NCI-H748 treated with DMSO at 0.1 percent for 48 hours (cell line): ENCODE results near the gene C10orf105.

Experiments
- DNase-seq: peaks from one replicate; lab custom pipeline; 2025; lab: John Stamatoyannopoulos, UW

C10orf105 gene

DNA sequence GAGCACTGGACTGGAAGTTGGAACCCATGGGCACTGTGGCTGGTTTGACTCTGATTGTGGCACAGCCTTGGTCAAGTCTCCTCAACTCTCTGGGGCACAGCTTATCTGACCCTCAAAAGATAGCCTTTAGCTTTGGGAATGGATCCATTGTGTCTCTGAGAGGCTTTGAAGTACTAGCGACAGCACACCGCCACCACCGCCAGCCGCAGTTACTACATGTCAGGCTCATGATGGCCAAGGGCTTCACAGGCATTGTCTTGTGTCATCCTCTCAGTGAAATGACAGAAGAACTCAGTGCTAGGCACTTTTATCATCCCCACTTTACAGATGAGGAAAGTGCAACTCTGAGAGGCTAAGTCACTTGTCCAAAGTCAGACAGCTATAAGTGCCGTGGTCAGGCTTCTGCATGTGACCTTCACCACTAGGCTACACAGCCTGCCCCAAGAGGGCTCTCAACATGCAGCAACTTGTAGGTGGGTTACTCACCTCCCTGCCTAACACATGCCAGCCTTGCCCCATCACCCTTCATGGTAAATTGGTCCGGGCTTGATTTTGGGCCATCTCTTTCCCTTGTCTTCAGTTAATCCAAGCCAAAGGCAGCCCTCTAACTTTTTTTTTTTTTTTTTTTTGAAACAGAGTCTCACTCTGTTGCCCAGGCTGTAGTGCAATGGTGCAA is 44.1 kb downstream of the C10orf105 start:
- DNase-seq = no peak

DNA sequence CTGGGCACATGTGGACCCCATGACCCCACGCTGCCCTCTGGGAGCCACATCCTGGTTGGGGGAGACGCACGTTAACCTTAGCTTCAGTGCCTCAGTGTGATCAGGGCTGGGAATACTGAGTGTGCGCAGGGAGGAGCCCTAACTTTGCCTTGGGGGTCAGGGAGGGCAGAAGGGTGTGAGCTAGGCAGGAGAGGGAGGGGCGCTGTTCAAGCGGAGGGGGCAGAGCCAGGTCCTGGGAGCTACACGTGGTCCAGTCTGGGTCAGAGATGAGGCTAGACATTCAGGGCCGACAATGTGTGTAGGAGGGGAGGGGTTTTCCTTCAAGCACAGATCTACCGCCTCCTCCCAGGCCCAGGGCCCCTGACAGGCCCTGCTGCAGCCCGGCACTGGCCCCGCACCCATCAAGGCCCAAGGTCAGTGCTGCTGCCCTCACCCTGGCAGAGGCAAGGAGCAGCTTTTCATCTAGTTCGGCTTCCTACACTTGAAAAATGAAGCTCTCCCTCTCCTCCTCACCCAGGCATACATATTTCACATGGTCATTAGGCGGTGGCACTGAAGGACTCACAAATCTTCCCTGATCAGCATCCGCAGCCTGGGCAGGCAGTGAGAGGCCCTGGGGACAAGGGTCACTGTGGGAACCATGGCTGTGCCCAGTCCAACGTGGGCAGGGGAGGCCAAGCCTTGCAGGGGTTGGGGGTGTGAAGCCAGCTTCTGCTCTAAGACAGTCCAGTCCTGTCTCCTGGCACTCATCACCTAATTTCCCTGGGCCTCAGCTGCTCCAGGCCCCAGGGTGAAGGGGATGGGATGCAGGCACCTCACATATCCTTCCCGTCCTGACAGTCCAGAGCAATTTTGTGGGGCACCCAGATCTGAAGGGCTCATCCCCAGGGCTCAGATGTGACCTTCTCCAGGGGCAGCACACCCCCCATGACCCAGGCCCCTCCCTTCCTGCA is 47.3 kb downstream of the C10orf105 start:
- no peak for DNase-seq

DNA sequence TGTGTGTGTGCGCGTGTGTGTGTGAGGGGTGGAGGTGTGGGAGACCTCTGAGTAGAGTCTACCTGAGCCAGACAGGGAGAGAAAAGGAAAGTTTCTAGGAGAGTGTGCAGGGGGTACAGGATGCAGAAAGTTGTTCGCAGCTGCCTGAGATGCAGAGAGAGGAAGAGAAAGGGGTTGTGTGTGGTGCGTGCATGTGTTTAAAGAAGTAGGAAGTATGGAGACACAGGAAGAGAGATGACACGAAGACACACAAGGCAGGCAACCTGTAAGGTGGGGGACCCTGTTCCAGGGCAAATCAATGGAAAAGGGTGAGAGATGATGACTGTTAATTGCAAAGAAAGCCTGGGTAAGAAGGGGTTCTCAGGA is 52.2 kb downstream of the C10orf105 start:
- DNase-seq = no peak

DNA sequence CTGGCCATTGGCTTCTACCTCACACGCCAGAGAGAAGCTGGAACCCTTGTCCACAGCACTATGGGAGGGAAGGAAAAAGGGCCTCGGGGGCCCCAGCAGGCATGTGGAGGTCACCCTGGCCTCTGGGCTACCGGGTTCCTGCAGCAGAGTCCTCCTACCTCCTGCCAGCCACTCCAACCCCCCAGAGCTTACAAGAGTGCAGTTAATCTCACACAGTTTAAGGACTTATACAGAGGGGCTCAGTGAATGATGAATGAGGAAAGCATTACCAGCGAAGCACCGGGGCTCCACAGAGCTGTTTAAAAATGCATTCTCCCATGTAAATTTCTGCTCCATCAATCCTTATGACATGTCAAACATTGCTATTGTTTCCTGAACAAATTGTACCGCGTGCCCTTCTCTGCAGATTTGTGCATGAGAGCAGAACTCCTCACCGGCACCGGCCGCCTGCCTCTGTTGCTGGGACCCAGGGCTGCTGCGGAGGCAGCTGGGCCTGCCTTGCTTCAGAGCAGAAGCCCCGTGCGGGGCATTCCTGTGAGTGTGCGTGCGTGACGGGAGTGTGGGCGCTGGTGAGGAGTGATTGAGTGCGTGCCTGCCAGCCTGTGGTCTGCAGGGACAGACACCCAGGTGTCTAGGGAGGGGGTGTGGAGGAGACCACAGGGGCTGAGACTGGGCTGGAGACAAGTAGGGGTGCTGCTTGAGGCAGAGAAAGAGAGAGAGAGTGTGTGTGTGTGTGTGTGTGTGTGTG is 52.8 kb downstream of the C10orf105 start:
- no peak for DNase-seq

DNA sequence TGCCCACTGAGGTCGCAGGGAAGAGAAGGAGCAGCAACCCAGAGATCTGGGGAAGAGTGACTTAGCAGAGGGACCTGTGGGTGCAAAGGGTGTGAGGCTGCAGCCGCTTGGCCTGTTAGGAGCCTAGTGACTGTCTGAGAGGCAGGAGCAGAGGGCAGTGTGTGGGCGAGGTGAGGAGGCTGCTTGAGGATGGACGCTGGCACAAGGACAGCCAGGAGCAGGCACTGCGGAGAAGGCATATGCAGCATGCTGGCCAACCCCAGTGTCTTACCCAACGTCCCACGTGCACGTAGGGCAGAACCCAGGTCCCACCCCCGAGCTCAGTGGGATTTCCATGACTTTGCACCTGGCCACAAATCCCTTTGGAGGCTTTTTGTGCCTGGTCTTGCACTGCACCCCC is 54.1 kb downstream of the C10orf105 start:
- no peak for DNase-seq

DNA sequence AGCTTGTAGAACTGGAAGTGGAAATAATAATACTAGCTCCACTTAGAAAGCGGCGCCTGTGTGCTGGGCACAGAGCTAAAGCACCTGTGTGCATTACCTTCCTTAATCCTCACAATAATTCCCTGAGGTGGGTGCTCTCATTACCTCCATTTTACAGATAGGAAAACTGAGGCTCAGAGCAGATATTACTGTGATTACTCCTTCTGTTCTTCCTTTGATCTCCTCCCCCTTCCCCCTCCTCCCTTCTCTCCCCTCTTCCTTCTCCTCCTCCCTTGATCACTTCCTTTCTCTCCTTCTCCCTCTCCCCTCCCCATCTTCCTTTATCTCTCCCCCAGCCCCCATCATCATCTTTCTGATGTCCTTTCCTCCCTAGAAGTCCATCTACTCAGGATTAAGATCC is 55.0 kb downstream of the C10orf105 start:
- no peak for DNase-seq

DNA sequence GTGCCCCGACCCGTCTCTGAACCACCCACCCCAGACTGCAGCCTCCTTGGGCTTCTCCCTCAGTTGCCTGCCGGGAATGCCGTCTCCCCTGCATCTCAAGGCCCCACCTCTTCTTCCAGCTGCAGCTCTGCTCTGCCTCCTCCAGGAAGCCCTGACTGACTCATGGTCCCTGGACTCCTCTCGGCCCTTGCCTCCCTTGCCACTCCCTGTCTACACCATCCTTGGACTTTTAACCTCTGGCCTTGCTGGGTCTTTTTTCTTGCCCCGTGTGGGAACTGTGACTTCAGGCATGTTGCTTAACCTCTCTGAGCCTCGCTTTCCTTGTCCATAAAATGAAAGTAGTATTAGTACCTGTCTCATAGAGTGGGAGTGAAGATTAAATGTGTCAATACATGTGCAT is 56.3 kb downstream of the C10orf105 start:
- no peak for DNase-seq

DNA sequence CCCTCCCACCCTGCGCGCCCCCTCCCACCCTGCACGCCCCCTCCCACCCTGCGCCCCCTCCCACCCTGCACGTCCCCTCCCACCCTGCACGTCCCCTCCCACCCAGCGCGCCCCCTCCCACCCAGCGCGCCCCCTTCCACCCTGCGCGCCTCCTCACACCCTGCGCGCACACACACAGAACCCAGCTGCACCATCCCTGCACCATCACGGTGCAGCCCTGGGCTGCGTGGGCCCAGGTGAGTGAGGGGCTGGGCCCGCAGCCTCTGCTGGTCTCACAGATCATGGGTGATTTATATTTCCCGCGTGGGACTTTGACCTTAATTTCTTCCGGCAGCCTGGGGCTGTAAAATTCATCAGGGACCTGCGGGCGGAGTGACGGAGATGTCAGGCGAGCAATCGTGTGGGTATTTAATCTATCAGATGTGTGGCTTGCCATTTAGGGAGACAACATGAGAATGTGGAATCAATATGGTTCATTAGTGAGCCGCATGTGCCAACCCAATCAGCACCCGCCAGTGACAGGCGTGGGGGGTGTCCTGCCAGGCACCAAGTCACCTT is 57.7 kb downstream of the C10orf105 start:
- no peak for DNase-seq
